LNCAP (cell line): ENCODE measurements around the gene PRXL2B.

Experiments
- TF ChIP-seq, protein P1 (sequence below): fragments of 450-650 bp; IDR thresholded peaks from 2 replicates; pipeline ENCODE4 v1.5.1; 2017; ENCODE audit warnings: mild to moderate bottlenecking

Gene PRXL2B

GRCh38 chr1:2561446-2561845 lies 25.1 kb upstream of the PRXL2B start:
- TF ChIP-seq, protein P1, sequence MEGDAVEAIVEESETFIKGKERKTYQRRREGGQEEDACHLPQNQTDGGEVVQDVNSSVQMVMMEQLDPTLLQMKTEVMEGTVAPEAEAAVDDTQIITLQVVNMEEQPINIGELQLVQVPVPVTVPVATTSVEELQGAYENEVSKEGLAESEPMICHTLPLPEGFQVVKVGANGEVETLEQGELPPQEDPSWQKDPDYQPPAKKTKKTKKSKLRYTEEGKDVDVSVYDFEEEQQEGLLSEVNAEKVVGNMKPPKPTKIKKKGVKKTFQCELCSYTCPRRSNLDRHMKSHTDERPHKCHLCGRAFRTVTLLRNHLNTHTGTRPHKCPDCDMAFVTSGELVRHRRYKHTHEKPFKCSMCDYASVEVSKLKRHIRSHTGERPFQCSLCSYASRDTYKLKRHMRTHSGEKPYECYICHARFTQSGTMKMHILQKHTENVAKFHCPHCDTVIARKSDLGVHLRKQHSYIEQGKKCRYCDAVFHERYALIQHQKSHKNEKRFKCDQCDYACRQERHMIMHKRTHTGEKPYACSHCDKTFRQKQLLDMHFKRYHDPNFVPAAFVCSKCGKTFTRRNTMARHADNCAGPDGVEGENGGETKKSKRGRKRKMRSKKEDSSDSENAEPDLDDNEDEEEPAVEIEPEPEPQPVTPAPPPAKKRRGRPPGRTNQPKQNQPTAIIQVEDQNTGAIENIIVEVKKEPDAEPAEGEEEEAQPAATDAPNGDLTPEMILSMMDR: no peak

DNA sequence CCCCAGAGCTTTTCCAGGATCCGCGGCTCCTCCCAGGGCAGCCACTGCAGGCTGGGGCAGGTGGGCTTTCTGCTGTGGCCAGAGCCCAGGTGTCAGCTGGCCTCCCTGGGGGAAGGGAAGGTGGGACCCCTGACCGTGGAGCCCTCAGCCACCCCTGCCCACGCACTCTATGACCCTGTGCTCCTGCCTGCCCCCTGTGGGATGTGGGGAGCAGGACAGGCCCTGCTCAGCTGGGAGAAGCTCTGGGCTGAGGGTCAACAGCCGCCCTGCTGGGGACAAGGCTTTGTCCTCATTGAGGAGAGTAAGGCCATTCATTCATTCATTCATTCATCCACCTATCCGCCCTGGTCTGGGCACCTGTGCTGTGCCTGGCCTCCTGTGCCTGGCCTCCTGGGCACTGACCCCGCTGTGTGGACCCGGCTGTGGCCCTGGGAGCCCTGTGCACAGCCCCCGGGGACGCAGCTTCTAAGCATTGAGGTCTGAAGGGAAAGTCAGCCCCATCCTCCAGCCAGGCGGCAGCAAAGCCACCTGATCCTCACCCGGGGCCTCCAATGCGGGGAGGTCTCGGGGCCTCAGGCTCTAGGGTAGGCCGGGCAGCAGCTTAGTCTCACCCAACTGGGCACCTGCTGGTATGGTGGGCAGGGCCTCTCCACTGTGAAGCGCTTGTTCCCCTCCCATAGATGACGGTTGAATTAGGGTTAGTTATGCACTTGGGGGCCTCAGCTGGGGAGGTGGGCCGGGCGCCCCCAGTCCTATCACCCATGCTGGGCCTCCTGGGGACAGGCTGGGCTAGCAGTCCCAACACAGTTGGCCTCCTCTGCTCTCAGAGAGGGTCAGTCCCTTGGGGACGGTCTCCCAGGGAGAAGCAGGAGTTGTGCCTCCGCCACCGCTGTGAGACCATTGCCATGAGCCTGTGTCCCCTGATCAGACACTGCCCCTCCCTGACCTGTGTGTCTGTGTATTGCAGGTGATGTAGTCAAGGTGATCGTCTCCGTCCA lies 24.4 kb upstream of the PRXL2B start:
- TF ChIP-seq, protein P1: peak; percentile 37

- TF ChIP-seq, protein P1: no peak
These were observed 23.4 kb upstream of the PRXL2B start for GRCh38 chr1:2563205-2563604.

GRCh38 chr1:2564006-2564814 lies 22.4 kb upstream of the PRXL2B start:
- TF ChIP-seq, protein P1: no peak

DNA sequence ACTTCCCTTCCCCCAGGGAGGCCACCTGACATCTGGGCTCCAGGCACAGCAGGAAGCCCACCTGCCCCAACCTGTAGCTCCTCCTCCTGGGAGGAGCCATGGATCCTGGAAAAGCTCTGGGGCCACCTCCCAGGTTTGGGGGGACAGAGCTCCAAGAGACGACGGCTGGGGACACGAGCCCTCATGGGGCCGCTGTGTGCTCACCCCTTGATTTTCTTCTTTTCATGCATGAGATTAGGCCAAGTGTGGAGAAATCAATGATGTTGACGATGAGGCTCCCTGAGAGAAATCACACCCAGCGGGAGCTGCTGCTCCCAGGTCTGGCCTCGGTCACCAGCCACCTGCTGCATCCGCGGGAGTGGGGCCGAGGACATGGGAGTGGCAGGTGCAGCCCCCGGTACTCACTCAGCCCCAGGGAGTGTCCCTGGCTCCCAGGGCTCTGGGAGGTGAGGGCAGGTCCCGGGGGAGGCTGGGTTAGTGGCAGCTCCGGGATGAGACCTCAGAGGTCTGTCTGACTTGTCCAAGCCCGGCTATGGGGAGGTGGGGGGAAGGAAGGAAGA lies 21.7 kb upstream of the PRXL2B start:
- TF ChIP-seq, protein P1: no peak

- TF ChIP-seq, protein P1: no peak
These were observed 20.2 kb upstream of the PRXL2B start for GRCh38 chr1:2566101-2567045.
